Measurements from ENCODE around the gene RAPGEF5.

RAPGEF5 gene

GRCh38 chr7:22386206-22386858, 29.4 kb upstream of the RAPGEF5 start:
- in situ Hi-C loops (cut with MboI; ENCODE audit: low sequenced_read_pairs, unreplicated experiment), result no loop called here
- TF ChIP-seq, protein P1, sequence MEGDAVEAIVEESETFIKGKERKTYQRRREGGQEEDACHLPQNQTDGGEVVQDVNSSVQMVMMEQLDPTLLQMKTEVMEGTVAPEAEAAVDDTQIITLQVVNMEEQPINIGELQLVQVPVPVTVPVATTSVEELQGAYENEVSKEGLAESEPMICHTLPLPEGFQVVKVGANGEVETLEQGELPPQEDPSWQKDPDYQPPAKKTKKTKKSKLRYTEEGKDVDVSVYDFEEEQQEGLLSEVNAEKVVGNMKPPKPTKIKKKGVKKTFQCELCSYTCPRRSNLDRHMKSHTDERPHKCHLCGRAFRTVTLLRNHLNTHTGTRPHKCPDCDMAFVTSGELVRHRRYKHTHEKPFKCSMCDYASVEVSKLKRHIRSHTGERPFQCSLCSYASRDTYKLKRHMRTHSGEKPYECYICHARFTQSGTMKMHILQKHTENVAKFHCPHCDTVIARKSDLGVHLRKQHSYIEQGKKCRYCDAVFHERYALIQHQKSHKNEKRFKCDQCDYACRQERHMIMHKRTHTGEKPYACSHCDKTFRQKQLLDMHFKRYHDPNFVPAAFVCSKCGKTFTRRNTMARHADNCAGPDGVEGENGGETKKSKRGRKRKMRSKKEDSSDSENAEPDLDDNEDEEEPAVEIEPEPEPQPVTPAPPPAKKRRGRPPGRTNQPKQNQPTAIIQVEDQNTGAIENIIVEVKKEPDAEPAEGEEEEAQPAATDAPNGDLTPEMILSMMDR (IDR thresholded peaks at IDR 0.05; ENCODE audit: borderline replicate concordance, control extremely low read depth, extremely low read depth, insufficient read depth, missing control alignments), result no peak
- DNase-seq (ENCODE audit: low spot score), result no peak

- DNase-seq (ENCODE audit: low spot score), result no peak
- TF ChIP-seq, protein P1 (IDR thresholded peaks at IDR 0.05; ENCODE audit: borderline replicate concordance, control extremely low read depth, extremely low read depth, insufficient read depth, missing control alignments), result no peak
- in situ Hi-C loops (cut with MboI; ENCODE audit: low sequenced_read_pairs, unreplicated experiment), result no loop called here
These were observed 28.4 kb upstream of the RAPGEF5 start for GRCh38 chr7:22385326-22385725.

DNA sequence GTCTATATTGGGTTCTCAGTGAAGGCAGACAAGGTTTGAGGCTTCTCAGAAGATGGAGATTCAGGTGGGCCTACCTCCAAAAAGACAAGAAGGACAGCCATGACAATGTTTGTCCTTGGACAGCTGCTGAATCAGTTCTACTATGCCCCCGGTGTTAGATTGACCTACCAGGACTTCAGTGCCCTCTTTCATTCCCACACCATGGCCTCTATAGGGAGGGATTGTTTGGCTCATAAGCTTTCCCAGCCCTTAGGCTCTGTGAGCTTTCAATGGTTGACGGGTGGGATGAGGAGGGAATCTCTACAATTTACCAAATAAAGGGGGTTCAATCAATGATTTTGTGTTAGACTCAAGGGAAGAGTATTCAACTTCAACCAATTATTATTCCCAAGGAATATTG, 23.4 kb upstream of the RAPGEF5 start:
- in situ Hi-C loops (cut with MboI; ENCODE audit: low sequenced_read_pairs, unreplicated experiment), result no loop called here
- TF ChIP-seq, protein P1 (IDR thresholded peaks at IDR 0.05; ENCODE audit: borderline replicate concordance, control extremely low read depth, extremely low read depth, insufficient read depth, missing control alignments), result no peak
- DNase-seq (ENCODE audit: low spot score), result no peak

GRCh38 chr7:22378199-22378980, 21.4 kb upstream of the RAPGEF5 start:
- in situ Hi-C loops (cut with MboI; ENCODE audit: low sequenced_read_pairs, unreplicated experiment), result no loop called here
- TF ChIP-seq, protein P1 (IDR thresholded peaks at IDR 0.05; ENCODE audit: borderline replicate concordance, control extremely low read depth, extremely low read depth, insufficient read depth, missing control alignments), result no peak
- DNase-seq (ENCODE audit: low spot score), result no peak

- DNase-seq (ENCODE audit: low spot score), result no peak
- in situ Hi-C loops (cut with MboI; ENCODE audit: low sequenced_read_pairs, unreplicated experiment), result no loop called here
- TF ChIP-seq, protein P1 (IDR thresholded peaks at IDR 0.05; ENCODE audit: borderline replicate concordance, control extremely low read depth, extremely low read depth, insufficient read depth, missing control alignments), result no peak
These were observed 20.7 kb upstream of the RAPGEF5 start for GRCh38 chr7:22377703-22378102.

- TF ChIP-seq, protein P1 (IDR thresholded peaks at IDR 0.05; ENCODE audit: borderline replicate concordance, control extremely low read depth, extremely low read depth, insufficient read depth, missing control alignments), result no peak
- in situ Hi-C loops (cut with MboI; ENCODE audit: low sequenced_read_pairs, unreplicated experiment), result no loop called here
- no peak for DNase-seq (ENCODE audit: low spot score)
These were observed 18.6 kb upstream of the RAPGEF5 start for GRCh38 chr7:22375359-22376048.
